ENCODE measurements around the gene DCDC2C.
"Not testable (repeated sequence)": the region's sequence is repeated elsewhere in the genome, so short reads cannot be mapped to it uniquely, and the experiment has no call there.

The DCDC2C gene, protein sequence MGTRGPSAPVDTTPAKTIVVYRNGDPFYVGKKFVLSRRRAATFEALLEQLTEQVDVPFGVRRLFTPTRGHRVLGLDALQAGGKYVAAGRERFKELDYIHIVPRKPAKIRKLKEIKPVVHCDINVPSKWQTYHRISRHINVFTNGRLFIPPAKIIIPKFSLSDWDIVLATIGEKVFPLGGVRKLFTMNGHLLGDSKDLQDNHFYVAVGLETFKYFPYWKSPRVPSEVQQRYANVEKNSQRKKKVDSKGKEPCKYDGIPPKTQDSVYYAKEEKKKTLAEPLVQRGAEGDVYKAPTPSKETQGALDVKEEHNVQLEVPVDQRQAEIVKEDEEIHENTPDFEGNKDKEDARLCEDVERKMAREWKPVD

GRCh38 chr2:3703236-3703756 is at the start of gene DCDC2C:
DCDC2C (plus strand) TSS chr2:3703575; CDS start chr2:3703752, 177 bp downstream.
- DNase-seq: no peak

- no peak for DNase-seq
These were observed 49.4 kb upstream of the DCDC2C start for GRCh38 chr2:3654011-3654410.

- DNase-seq: no peak
These were observed 48.7 kb upstream of the DCDC2C start for GRCh38 chr2:3654531-3655225.

DNA sequence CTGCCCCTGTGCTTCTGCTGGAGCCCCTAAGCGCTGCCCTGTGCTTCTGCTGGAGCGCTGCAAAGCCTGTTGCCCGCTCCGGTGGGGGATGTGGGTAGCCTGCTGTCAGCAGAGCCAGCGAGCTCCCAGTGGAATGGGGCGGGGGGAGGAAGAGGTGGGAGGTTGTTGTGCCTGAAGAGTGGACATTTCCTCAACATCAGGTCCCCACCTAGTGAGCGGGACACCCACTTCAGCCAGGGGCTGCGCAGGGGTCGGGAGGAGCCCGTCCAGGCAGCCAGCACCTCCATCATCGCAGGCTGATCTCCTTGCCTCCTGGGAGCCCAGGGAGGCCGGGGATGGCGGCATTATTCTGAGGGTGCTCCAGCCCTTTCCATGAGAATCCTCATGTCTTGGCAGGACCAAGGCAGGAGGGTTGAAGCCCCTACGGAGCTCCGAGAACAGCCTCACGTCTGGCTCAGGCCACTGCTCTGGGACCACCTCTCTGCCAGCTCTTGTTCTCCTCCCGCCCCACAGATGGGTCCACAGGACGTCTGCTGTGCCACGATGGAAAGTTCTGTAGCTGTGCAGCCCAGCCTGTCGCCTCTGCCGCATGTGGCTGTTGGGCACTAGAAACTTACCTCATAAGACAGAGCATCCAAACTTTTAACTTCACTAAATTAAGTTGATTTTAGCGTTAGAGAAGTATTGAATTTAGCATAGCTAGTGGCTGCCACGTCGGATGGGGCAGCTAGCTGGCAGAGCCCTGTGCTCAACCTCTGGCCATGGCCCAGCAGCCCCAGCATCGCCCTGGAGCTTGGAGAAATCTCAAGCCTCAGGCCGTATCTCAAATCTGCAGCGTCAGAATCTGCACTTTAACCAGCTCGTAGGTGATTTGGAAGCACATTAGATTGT is 47.3 kb upstream of the DCDC2C start:
- no peak for DNase-seq

GRCh38 chr2:3656762-3657721 is 46.3 kb upstream of the DCDC2C start:
- no peak for DNase-seq

GRCh38 chr2:3657881-3658280 is 45.5 kb upstream of the DCDC2C start, which contains the start of gene ALLC:
ALLC (plus strand) TSS chr2:3658200; CDS start chr2:3671158, 12,958 bp downstream.
- DNase-seq: no peak

DNA sequence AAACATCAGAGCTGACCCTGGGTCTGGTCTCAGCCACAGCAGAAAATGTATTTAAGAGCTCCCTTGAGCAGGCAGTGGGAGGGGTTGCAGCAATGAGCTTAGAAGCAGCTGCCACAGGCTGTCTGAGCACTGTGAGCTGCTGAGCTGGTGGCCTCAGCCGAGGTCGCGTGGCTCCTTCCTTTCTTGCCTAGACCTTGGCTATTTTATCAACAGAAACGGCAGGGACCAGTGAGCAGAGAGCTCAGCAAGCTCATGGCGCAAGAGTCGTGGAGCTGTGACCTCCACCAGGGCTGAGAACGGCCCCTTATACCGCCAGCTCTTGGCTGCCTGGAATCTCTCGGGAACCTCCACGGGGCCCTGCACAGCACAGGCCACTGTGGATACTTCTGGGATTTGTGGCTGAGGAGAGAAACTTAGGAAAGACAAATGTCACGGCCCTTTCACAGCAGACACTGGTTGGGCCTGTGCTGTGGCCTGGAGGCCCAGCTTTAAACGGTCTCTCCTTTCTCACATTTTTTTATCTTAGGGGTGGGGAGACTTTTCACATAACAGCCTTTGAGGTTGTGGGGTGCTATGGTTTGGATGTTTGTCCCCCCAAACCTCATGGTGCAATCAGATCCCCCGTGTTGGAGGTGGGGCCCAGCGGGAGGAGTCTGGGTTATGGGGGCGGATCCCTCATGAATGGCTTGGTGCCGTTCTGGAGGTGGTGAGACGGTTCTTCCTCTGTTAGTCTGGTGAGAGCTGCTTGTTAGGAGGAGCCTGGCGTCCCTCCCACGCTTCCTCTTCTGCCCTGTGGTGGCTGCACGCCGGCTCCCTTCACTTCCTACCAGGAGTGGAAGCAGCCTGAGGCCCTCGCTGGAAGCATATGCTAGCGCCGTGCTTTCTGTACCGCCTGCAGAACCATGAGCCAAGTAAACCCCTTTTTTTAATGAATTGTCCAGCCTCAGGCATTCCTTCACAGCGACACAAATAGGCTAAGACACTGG is 43.6 kb upstream of the DCDC2C start:
- peak; percentile 75 for DNase-seq

- DNase-seq: not testable (repeated sequence)
These were observed 42.7 kb upstream of the DCDC2C start for GRCh38 chr2:3660640-3661039.

GRCh38 chr2:3661149-3661660 is 42.2 kb upstream of the DCDC2C start:
- DNase-seq: no peak

DNA sequence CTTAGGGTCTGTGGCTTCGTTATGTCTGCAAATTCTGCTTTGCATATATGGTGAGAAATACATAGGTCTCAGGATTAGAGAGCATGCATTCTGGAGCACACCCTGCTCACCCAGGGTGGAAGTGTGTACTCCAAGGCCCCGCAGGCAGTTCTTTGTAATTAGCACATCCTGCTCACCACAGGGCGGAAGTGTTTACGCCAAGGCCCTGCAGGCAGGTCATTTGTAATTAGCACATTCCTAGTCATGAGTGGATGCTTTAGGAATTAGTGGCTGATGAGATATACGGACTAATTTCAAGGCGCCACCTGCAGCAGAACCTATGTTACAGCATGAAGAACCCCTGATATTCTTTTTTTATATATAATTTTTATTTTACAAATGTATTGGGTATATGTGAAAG is 41.1 kb upstream of the DCDC2C start:
- DNase-seq: peak; percentile 46

DNA sequence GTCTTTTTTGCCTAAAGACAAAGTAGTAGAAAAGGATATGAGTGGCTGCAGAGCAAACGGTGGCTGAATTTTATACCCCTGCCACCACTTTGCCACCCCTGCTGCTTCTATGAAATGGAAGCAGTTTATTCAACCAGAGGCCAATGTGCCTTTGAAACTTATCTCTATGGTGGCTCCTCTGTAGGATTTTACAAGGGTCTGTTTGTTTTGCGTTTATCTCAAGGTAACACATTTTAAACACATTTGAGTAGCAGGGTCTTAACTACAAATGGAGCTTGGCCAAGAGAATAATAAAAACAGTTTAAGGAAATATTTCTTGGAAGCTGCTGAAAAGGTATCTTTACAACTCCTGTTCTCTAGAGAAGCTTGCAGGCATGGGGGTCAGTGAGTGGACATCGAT is 39.3 kb upstream of the DCDC2C start:
- DNase-seq: no peak

DNA sequence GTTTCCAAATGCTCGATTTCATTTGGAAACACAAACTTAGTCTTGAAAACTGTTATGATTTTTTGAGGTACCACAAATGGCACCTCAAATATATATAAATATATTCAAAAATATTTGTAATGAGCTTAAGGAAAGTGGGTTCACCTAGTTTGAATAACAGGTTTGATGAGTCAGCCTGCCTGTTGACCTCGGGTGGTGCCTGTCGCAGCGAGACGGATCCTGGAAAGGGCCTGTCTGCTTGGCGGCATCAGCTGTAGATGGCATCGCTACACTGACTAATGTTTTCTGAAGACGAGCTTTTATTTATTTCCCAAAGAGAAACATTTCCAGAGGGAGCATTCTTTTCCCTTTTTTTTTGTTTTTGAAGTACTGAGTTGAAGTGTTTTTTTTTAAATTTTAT is 38.5 kb upstream of the DCDC2C start:
- no peak for DNase-seq

- no peak for DNase-seq
These were observed 37.3 kb upstream of the DCDC2C start for GRCh38 chr2:3665886-3666612.

GRCh38 chr2:3666613-3666975 is 36.8 kb upstream of the DCDC2C start:
- DNase-seq: no peak

DNA sequence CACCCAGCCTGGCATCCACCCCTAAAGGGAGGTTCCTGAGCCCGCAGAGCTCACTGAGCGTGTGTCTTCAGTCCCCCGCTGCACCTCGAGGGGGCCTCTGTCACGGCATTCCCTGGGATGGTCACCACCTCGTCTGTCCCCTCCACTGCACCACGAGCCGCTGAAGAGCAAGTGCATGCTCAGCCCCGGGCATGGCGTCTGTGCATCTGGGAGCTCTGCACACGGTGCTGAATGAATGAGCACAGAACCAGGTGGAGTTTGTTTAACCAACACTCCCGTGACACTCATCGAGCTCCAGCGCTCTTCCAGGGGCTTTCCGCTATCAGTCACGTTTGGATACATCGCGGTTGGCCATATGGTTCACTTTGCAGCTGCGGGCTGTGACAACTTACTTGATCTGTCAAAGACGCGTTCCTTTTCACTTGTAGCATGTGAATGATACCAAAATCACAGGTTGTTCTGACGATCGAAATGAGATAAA is 36.2 kb upstream of the DCDC2C start:
- no peak for DNase-seq

- no peak for DNase-seq
These were observed 33.7 kb upstream of the DCDC2C start for GRCh38 chr2:3669656-3670055.

DNA sequence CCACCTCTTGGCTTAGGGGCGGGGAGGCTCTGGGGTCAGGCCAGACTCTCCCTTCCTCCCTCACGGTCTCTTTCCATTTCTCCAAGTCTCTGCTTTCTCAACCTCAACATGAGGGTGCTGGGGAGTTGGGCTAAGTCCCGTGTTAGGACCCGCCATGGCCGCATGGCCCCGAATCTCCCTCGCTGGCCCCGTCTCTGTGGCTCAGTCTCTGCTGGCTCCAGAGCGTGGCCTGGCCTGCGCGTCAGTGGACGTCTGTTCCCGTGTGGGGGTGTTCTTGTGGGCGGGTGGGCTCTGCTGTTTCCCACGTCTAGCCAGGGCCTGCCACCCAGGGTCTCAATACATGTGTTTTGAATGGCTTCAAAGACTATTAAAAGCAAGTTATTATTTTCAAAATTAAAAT is 33.0 kb upstream of the DCDC2C start:
- no peak for DNase-seq

DNA sequence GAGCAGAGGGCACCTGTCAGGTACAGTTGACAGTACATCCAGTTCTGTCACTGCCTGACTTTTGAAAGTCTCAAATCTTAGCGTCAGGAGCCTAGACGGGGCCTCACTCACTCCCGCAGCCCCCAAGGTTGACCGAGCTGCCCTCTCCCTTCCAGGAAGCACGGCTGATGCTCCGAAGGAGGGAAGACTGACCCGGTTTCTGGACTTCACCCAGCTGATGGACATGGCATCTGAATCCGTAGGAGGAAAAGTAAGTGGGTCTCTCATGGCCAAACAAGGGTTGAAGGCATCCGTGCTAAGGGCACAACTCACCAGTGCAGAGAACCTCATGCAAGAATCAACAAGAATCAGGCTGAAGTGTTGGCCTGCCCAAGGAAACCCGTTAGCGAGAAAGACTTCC is 32.4 kb upstream of the DCDC2C start:
- no peak for DNase-seq

- no peak for DNase-seq
These were observed 30.3 kb upstream of the DCDC2C start for GRCh38 chr2:3672861-3673678.
